SK-N-SH (cell line): ENCODE results near the gene METTL13.

Experiments
- CHD2 ChIP-seq: fragments of 150-350 bp; IDR thresholded peaks from 2 replicates; pipeline ENCODE4 v1.6.1; 2018; ENCODE audit warnings: low read length; ENCODE audit not compliant: partially characterized antibody
- EP300 ChIP-seq, 2 experiments: IDR thresholded peaks; 2 replicates each; pipeline versions ENCODE4 v1.4.0 to v1.6.1; 2012; ENCODE audit warnings: borderline replicate concordance in 1 of 2, low read depth in 1 of 2, low read length in 1 of 2
- EZH2phosphoT487 ChIP-seq: fragments of 200-600 bp; sonication (generic); IDR thresholded peaks from 2 replicates; pipeline ENCODE4 v1.6.1; 2017; ENCODE audit warnings: low read depth, mixed run types, mild to moderate bottlenecking, antibody characterized with exemption, moderate library complexity, borderline replicate concordance
- FOSL2 ChIP-seq: IDR thresholded peaks from 2 replicates; pipeline ENCODE4 v1.4.0; 2012; ENCODE audit warnings: low read depth, mild to moderate bottlenecking, moderate library complexity, borderline replicate concordance
- POLR2AphosphoS5 ChIP-seq: IDR thresholded peaks from 2 replicates; pipeline ENCODE4 v1.6.1; 2012; ENCODE audit warnings: low read depth, low read length
- REST ChIP-seq: IDR thresholded peaks from 2 replicates; pipeline ENCODE4 v1.6.1; 2012; ENCODE audit warnings: mild to moderate bottlenecking, low read depth, low read length, moderate library complexity
- TCF12 ChIP-seq: IDR thresholded peaks from 2 replicates; pipeline ENCODE4 v1.4.0; 2012
- TEAD4 ChIP-seq: IDR thresholded peaks from 2 replicates; pipeline ENCODE4 v1.4.0; 2012; ENCODE audit warnings: mild to moderate bottlenecking, borderline replicate concordance; ENCODE audit not compliant: insufficient read depth
- USF2 ChIP-seq: fragments of 150-350 bp; IDR thresholded peaks from 2 replicates; pipeline ENCODE4 v1.6.1; 2017; ENCODE audit warnings: antibody characterized with exemption, low read length, low read depth, borderline replicate concordance
- YY1 ChIP-seq: IDR thresholded peaks from 2 replicates; pipeline ENCODE4 v1.4.0; 2012; ENCODE audit warnings: low read depth, mild to moderate bottlenecking
- TF ChIP-seq, protein P1 (sequence below): fragments of 200-600 bp; sonication (generic); IDR thresholded peaks from 2 replicates; pipeline ENCODE4 v1.6.1; 2017; ENCODE audit warnings: antibody characterized with exemption, mild to moderate bottlenecking, moderate library complexity
- TF ChIP-seq, protein P2 (sequence below): IDR thresholded peaks from 2 replicates; pipeline ENCODE4 v1.4.0; 2012; ENCODE audit warnings: low read depth, borderline replicate concordance
- TF ChIP-seq, protein P3 (sequence below): IDR thresholded peaks from 2 replicates; pipeline ENCODE4; 2012

- TF ChIP-seq, protein P1, sequence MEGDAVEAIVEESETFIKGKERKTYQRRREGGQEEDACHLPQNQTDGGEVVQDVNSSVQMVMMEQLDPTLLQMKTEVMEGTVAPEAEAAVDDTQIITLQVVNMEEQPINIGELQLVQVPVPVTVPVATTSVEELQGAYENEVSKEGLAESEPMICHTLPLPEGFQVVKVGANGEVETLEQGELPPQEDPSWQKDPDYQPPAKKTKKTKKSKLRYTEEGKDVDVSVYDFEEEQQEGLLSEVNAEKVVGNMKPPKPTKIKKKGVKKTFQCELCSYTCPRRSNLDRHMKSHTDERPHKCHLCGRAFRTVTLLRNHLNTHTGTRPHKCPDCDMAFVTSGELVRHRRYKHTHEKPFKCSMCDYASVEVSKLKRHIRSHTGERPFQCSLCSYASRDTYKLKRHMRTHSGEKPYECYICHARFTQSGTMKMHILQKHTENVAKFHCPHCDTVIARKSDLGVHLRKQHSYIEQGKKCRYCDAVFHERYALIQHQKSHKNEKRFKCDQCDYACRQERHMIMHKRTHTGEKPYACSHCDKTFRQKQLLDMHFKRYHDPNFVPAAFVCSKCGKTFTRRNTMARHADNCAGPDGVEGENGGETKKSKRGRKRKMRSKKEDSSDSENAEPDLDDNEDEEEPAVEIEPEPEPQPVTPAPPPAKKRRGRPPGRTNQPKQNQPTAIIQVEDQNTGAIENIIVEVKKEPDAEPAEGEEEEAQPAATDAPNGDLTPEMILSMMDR = no peak
- TF ChIP-seq TCF12 = no peak
- no peak for TF ChIP-seq POLR2AphosphoS5
- TF ChIP-seq, protein P2, sequence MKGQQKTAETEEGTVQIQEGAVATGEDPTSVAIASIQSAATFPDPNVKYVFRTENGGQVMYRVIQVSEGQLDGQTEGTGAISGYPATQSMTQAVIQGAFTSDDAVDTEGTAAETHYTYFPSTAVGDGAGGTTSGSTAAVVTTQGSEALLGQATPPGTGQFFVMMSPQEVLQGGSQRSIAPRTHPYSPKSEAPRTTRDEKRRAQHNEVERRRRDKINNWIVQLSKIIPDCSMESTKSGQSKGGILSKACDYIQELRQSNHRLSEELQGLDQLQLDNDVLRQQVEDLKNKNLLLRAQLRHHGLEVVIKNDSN = no peak
- TF ChIP-seq FOSL2 = no peak
- no peak for TF ChIP-seq USF2
- no peak for TF ChIP-seq CHD2
- TF ChIP-seq TEAD4 = no peak
- TF ChIP-seq EZH2phosphoT487 = no peak
- TF ChIP-seq, protein P3, sequence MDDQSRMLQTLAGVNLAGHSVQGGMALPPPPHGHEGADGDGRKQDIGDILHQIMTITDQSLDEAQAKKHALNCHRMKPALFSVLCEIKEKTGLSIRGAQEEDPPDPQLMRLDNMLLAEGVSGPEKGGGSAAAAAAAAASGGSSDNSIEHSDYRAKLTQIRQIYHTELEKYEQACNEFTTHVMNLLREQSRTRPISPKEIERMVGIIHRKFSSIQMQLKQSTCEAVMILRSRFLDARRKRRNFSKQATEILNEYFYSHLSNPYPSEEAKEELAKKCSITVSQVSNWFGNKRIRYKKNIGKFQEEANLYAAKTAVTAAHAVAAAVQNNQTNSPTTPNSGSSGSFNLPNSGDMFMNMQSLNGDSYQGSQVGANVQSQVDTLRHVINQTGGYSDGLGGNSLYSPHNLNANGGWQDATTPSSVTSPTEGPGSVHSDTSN = no peak
- TF ChIP-seq YY1 = no peak
- no peak for TF ChIP-seq EP300 (IDR thresholded peaks at IDR 0.05; ENCODE audit: borderline replicate concordance in 1 of 2, low read depth in 1 of 2, low read length in 1 of 2)
- no peak for TF ChIP-seq REST
These were observed 12.2 kb downstream of the METTL13 start for GRCh38 chr1:171793636-171794035.
